Activated CD4-positive, alpha-beta T cell treated with anti-CD3 and anti-CD28 coated beads, Interleukin-2, amount 50 U/mL, for 16 hours (primary cell): ENCODE results near the gene POC1B.

Experiments
- DNase-seq: peaks from one replicate; pipeline ENCODE4 v3.0.0-alpha.2; 2020

POC1B gene

DNA sequence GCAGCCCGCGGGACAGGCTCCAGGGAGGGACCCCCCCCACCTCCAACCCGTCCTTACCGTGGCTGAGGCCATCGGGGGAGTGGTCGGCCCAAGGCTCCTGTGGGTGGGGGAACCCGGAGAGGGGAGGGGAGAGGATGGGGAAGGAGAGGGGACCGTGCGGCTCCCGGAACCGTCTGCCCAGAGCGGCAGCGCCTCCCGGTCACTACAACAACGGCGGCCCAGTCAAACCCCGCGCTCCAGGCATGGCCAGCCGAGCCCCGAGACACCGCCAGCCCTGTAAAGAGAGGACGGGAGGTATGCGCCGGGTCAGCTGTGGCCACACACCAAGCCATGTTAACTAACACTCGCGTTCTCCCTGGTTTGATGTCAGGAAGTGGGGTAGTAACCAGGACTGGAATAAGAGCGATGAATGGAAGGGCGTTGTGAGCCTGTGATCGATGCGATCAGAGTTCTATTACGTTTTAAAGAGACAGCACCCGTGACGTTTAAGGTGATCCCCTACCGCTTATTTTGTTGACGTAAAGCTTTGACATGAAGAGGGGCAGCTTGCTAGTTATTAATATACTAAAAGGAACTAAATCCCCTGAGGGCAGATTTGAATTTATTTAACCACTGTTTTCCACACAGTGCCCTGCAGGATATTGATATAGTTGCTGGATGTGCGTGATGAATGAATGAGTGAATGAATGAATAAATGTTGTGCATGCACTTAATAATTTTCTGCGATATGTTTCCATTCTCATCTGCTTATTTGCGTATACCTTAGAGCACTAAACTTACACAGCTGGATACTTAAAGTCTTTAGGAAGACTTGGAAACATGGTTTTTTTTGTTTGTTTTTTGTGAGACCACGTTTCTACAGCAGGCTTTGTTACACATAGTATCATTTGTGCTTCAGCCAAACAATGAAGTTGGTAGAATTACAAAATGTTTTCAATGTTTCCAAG is at the start of gene POC1B:
TSS of gene POC1B (minus strand) at position 224 of the 947 bp plus-strand sequence. CDS start at position 72, 152 bp downstream.
- peak; percentile 82 for DNase-seq

DNA sequence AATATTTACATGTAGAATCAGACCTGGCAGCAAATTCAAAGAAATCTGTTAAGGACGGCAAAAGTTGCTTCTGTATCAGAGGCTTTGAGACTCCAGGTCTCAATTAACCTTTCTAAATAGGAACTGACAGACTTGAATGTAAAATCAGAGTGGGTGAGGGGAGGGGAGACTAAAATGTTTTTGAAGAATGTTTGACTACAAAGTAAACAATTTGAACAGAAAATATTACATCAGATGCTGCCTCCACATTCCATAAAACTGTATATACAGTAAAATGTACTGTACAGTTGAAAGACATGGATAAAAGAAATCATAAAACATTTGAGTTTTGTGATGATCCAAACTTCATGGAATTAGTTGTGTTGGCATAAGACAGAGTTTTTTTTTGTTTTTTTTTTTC is 49.5 kb upstream of the POC1B start:
- no peak for DNase-seq

GRCh38 chr12:89574736-89575208 is 48.9 kb upstream of the POC1B start:
- DNase-seq: no peak

DNA sequence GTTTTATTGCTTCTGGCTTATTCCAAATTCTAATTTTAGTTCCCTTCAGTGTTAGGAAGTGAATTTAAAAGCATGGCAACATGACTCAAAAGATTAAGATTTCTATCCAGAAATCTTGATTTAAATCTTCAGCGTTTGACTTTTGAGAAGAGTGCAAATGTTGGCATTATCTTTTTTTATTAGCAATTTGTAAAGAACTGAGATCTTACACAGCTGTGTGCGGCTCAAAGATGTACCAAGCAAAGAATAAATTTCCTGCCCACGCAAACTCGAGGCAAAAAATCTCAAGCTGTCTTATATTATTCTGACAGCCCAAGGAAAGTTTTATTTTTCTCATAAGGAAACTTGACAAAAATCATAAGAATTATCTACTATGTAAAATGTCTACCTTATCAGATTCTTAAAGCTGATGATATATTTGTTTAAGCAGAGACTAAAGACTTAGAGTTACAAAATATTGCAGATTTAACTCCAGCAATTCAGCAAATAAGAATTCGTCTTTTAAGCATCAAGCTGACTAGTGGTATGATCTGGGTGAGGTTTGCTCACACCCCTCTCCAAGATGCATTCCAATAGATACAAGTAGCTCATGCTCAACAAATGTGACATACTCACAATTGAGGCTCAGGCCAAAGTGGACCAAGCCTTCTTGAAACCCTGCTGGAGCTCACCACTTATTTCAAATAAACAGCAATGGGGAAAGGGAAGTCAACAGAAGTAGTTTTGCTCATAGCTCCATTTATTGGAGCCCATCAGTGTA is 47.4 kb upstream of the POC1B start:
- DNase-seq: no peak

- DNase-seq: no peak
Observed at GRCh38 chr12:89571491-89572195, 45.8 kb upstream of the POC1B start.

GRCh38 chr12:89568484-89568883 is 42.6 kb upstream of the POC1B start:
- no peak for DNase-seq

DNA sequence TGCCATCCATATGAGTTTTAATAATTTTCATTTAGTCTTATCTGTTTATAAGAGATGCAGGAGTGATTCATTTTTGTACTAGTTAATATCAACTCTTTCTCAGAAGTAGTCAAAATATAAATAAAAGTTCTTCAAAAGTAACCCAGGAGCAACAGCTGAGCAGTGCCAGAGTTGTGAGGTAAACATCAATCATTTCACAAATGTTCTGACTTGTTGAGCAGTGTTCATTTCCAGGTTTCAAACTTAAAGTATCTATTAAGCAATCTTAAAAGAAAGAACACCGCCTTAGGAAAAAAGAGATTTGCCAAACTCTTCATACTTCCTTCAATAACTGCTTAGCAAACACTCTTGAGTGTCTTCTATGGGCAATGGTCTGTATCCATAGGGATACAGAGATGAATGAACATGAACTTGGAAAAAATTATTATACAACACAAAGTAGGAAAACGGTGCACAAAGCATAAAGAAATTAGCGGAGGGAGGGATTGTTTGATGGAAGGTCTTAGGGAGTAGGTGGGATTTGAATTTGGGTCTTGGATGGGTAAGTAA is 41.9 kb upstream of the POC1B start:
- no peak for DNase-seq

DNA sequence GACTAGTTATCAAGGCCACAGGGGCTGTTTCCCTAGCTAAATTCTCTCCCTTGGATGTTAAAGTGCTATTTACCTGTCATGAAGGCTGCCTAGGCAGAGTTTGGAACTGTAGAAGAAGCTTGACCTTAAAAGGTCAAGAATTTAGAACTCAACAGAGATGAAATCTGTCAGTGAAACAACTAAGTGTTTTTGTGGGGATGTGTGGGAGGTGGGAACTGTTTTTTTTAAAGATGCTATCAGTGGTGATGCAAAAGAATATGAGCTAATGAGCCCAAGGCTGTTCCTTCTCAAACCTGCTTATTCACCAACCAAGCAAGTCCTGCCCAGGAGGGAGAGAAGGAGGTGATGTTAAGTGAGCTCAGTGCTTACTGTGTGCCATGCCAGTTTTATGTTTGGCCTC is 40.8 kb upstream of the POC1B start:
- DNase-seq: no peak

- DNase-seq: no peak
Observed at GRCh38 chr12:89565002-89565401, 39.2 kb upstream of the POC1B start.

DNA sequence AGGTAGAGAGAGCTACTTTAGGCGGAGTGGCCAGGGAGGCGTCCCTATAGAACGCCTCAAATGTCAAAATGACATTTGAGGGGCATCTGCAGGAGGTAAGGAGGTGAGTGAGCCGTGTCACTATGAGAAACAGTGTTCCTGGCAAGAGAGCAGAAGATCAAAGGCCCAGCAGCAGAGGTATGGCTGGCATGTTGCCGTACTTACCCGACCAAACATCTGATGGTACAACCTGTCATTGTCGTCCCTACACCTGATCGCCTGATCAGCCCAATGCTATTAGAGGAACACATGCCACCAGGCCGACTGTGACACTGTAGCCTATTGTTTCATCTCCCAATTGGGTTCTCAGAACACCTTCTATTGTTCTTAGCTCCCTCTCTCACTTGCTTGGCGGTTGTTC is 33.9 kb upstream of the POC1B start:
- DNase-seq: no peak

- DNase-seq: no peak
Observed at GRCh38 chr12:89556976-89557375, 31.1 kb upstream of the POC1B start.

DNA sequence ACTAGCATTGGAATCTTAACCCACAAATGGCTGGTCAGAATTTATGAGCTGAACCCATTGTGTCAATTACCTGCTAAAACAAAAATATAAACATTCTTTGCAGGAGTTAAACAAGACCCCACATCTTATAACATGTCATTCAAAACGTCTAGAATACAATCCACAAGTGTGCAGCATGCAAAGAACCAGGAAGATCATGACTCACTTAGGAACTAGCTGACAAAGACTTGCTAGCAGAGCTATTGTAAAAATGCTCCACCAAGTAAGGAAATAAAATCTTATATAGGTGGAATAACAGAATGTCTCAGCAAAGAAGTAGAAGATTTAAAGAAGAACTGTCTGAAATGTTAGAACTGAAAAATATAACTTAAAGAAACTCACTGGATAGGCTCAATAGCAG is 26.5 kb upstream of the POC1B start:
- no peak for DNase-seq

- no peak for DNase-seq
Observed at GRCh38 chr12:89551747-89552146, 25.9 kb upstream of the POC1B start.

DNA sequence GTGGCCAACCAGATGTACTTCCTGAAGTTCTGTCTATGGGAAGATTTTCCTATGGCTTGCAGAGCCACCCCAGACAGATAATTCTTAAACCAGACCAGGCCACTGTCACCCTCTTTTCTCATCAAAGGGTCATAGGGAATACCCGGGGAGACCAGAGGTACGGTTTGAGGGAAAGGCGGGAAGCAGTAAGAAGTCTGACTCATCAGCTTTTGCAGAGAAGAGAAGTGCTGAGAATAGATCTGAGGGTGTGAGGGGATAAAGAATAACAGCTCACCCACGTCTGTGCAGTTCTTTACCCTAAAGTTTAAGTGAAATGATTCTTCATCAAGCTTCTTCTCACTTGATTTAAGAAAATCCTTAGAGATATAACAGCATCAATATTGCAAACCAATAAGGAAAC is 21.3 kb upstream of the POC1B start:
- no peak for DNase-seq

DNA sequence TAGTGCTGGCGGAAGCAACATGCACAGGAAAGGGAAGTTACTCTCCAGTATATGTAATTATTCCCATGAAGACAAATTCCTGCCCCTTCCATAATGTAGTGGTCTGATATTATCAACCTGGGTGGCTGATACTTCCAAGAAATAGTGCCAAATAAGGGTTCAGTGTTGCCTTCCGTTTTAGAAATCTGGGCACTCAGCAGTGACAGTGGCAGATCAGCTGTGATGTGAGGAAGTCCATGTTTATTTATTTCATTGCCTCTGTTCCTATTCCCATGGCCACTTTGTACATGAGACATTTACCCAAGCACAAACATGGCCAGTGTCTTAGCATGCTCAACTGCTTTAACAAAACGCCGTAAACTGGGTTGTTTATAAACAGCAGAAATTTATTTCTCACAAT is 20.3 kb upstream of the POC1B start:
- DNase-seq: no peak

- DNase-seq: no peak
Observed at GRCh38 chr12:89544681-89545184, 18.9 kb upstream of the POC1B start.

DNA sequence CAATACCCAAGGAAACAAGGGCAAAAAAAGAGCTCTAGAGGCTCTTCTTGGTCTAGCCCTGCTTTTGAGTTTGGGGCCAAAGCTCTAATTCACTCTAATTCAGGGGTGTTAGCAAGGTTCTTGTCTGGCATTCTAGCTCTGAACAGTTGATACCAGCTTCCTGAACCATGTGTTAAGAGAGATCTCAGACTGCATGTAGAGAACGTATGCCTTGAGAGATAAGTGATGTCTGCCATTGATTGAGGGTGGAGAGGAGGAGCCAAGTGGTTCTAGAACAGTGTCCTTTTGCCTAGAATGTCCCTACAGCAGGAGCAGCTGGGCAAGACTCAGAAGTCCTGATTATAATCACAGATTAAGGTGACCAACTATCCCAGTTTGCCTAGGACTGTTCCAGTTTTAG is 18.2 kb upstream of the POC1B start:
- DNase-seq: no peak

DNA sequence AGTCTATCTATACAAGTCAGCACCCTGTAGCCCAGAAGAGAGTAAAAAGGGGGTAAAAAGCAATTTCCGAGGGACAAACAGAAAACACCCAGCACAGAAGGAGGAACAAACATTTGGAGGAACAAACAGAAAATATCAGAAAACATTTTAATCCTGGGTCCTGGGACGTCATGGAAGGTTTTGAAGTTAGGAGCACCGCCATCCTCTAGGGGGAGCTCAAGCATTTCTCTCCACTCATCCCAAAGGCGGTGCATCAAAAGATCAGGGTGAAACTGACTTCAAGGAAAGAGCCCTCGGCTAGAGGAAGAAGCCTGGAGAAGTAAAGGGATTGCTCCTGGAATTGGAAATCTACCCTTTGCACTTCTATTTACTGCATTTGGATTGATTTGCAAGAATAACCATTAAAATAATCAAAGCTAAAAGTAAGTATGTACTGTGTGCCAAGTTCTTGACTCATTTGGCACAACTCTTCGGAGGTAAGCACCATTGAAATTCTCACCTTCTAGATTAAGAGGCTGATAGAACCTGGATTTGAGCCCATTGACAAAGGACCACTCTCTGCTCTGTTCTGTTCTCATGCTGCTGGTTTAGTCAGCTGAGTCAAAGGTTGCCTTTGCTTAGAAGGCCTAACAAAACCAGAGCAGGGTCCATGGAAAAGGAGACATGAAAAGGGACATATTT is 17.2 kb upstream of the POC1B start:
- peak; percentile 77 for DNase-seq

- DNase-seq: no peak
Observed at GRCh38 chr12:89542236-89542635, 16.4 kb upstream of the POC1B start.

- no peak for DNase-seq
Observed at GRCh38 chr12:89540586-89540985, 14.7 kb upstream of the POC1B start.

- no peak for DNase-seq
Observed at GRCh38 chr12:89539426-89540223, 13.8 kb upstream of the POC1B start.
